HG03565 (cell line): ENCODE measurements around the gene RALGAPB.
"Not testable (repeated sequence)": the region's sequence is repeated elsewhere in the genome, so short reads cannot be mapped to it uniquely, and the experiment has no call there.

Experiments
- ATAC-seq: cut with Tn5 transposase; IDR thresholded peaks from one replicate; pipeline ENCODE4 v1.9.1; 2021; ENCODE audit warnings: mild to moderate bottlenecking, moderate library complexity; ENCODE audit not compliant: unreplicated experiment

Gene RALGAPB

GRCh38 chr20:38485041-38485440 lies 12.4 kb downstream of the RALGAPB start:
- ATAC-seq, result no peak

GRCh38 chr20:38489181-38489580 lies 16.5 kb downstream of the RALGAPB start:
- no peak for ATAC-seq

GRCh38 chr20:38497246-38497935 lies 24.7 kb downstream of the RALGAPB start:
- ATAC-seq, result no peak

- ATAC-seq, result no peak
These were observed 26.3 kb downstream of the RALGAPB start for GRCh38 chr20:38498909-38499308.

GRCh38 chr20:38499366-38499765 lies 26.7 kb downstream of the RALGAPB start:
- no peak for ATAC-seq

- ATAC-seq, result no peak
These were observed 29.3 kb downstream of the RALGAPB start for GRCh38 chr20:38501858-38502436.

- ATAC-seq, result no peak
These were observed 31.9 kb downstream of the RALGAPB start for GRCh38 chr20:38504368-38505090.

GRCh38 chr20:38505091-38505455 lies 32.4 kb downstream of the RALGAPB start:
- no peak for ATAC-seq

- not testable (repeated sequence) for ATAC-seq
These were observed 39.1 kb downstream of the RALGAPB start for GRCh38 chr20:38511726-38512125.

- no peak for ATAC-seq
These were observed 41.5 kb downstream of the RALGAPB start for GRCh38 chr20:38514185-38514584.

GRCh38 chr20:38514947-38515346 lies 42.3 kb downstream of the RALGAPB start:
- ATAC-seq, result no peak

GRCh38 chr20:38515631-38516030 lies 43.0 kb downstream of the RALGAPB start:
- ATAC-seq, result no peak

- ATAC-seq, result no peak
These were observed 46.8 kb downstream of the RALGAPB start for GRCh38 chr20:38519426-38519825.

GRCh38 chr20:38520261-38520660 lies 47.6 kb downstream of the RALGAPB start:
- no peak for ATAC-seq

GRCh38 chr20:38523697-38524096 lies 51.1 kb downstream of the RALGAPB start:
- ATAC-seq, result no peak

GRCh38 chr20:38528167-38528566 lies 55.5 kb downstream of the RALGAPB start:
- no peak for ATAC-seq

- no peak for ATAC-seq
These were observed 58.4 kb downstream of the RALGAPB start for GRCh38 chr20:38531021-38531420.

GRCh38 chr20:38534756-38535155 lies 62.1 kb downstream of the RALGAPB start:
- no peak for ATAC-seq

GRCh38 chr20:38536310-38536709 lies 63.7 kb downstream of the RALGAPB start:
- ATAC-seq, result no peak

GRCh38 chr20:38537176-38537575 lies 64.5 kb downstream of the RALGAPB start:
- no peak for ATAC-seq

- no peak for ATAC-seq
These were observed 66.1 kb downstream of the RALGAPB start for GRCh38 chr20:38538789-38539188.
